ENCODE results near the gene CXCL14. TPM values are rescaled to one million over a fixed set of nuclear protein-coding genes. Genes with fewer than 3 reads are reported as not detected.

The CXCL14 gene
- total and polyA plus RNA-seq, 2 of the 4 experiments (the other 2 are of a cell fraction): not detected

- DNase-seq (no peak), ATAC-seq (ENCODE audit: low read depth) (no peak)
- intact Hi-C loops (cut with micrococcal nuclease) (no loop called here), in situ Hi-C loops (cut with MboI; ENCODE audit: low sequenced_read_pairs) (no loop called here), dilution Hi-C loops (cut with HindIII; ENCODE audit: low sequenced_read_pairs, unreplicated experiment) (no loop called here)
- Histone ChIP-seq H4K20me1 (ENCODE audit: insufficient read depth, low read length) (no peaks in the 10 kb centered on the region), H3K79me1 (ENCODE audit: low read depth in 1 of 2, low read length in 2 of 2) (no peaks in the 10 kb centered on the region), H3K9ac (ENCODE audit: low read depth, low read length) (no peak overlapping the region), H2AFZ (replicated peaks; ENCODE audit: low read length, poor library complexity) (no peak overlapping the region), H3K36me3 (ENCODE audit: control insufficient read depth, insufficient read depth, low read length) (no peaks in the 10 kb centered on the region), H3K4me3 (ENCODE audit: insufficient read depth, low read depth, low read length) (no peak overlapping the region), H3K9me3 (ENCODE audit: control insufficient read depth, insufficient read depth, low read length) (no peaks in the 10 kb centered on the region), H2BK20ac (ENCODE audit: low read depth, low read length) (no peak overlapping the region), H2BK120ac (ENCODE audit: low read depth, low read length) (no peak overlapping the region), H3K9me1 (ENCODE audit: insufficient read depth, low read length) (no peaks in the 10 kb centered on the region), H3K4me1 (ENCODE audit: control insufficient read depth, insufficient read depth, low read length) (no peaks in the 10 kb centered on the region), H3K27me3 (ENCODE audit: control insufficient read depth, insufficient read depth, low read length) (no peaks in the 10 kb centered on the region; the same call in 1 of the 2 replicates), H3K27ac (ENCODE audit: insufficient read depth, low read length) (no peak overlapping the region), H3K23ac (ENCODE audit: low read depth, low read length) (no peak overlapping the region), H2BK5ac (ENCODE audit: low read depth, low read length, poor library complexity, severe bottlenecking) (no peak overlapping the region), H3K4ac (ENCODE audit: low read depth, low read length) (no peak overlapping the region), H4K91ac (ENCODE audit: insufficient read depth, low read depth, low read length) (no peak overlapping the region), H3K4me2 (ENCODE audit: low read depth, low read length) (no peak overlapping the region), H4K5ac (ENCODE audit: low read depth, low read length) (no peak overlapping the region), H3K18ac (ENCODE audit: low read depth, low read length) (no peak overlapping the region), H3K14ac (replicated peaks; ENCODE audit: low read depth, low read length) (no peak overlapping the region), H4K8ac (ENCODE audit: low read depth in 2 of 2, low read length in 2 of 2) (no peak overlapping the region), H2BK15ac (ENCODE audit: low read depth, low read length) (no peak overlapping the region), H3K56ac (ENCODE audit: extremely low read depth, insufficient read depth, low read length) (no peak overlapping the region), H2AK9ac (replicated peaks; ENCODE audit: low read depth, low read length, poor library complexity) (no peak overlapping the region), H2AK5ac (ENCODE audit: low read depth, low read length) (no peak overlapping the region)
- TF ChIP-seq MAFK (IDR thresholded peaks at IDR 0.05; ENCODE audit: low read depth, low read length) (no peak), RCOR1 (IDR thresholded peaks at IDR 0.05; ENCODE audit: insufficient replicate concordance, low read length) (no peak), FOS (IDR thresholded peaks at IDR 0.05; ENCODE audit: low read depth, low read length) (no peak), CTCF (conservative IDR thresholded peaks at IDR 0.05; ENCODE audit: low read depth, low read length) (no peak), POLR2A (IDR thresholded peaks at IDR 0.05; ENCODE audit: low read depth, low read length) (no peak), RFX5 (IDR thresholded peaks at IDR 0.05; ENCODE audit: low read depth, low read length) (no peak), MAZ (IDR thresholded peaks at IDR 0.05; ENCODE audit: borderline replicate concordance, low read depth, low read length) (no peak), SMC3 (IDR thresholded peaks at IDR 0.05; ENCODE audit: low read depth, low read length) (no peak), USF2 (IDR thresholded peaks at IDR 0.05; ENCODE audit: low read depth, low read length) (no peak), NFE2L2 (IDR thresholded peaks at IDR 0.05; ENCODE audit: low read depth, low read length) (no peak), ELK1 (IDR thresholded peaks at IDR 0.05; ENCODE audit: borderline replicate concordance, low read depth, low read length) (no peak), CEBPB (IDR thresholded peaks at IDR 0.05; ENCODE audit: low read depth, low read length) (no peak), RAD21 (IDR thresholded peaks at IDR 0.05; ENCODE audit: low read length) (no peak), MXI1 (IDR thresholded peaks at IDR 0.05; ENCODE audit: borderline replicate concordance, low read depth, low read length) (no peak), BHLHE40 (IDR thresholded peaks at IDR 0.05; ENCODE audit: low read depth, low read length) (no peak), CHD1 (IDR thresholded peaks at IDR 0.05; ENCODE audit: low read depth, low read length) (no peak)
- BruUV-seq (replicated peaks): no TSS peak
- CTCF ChIA-PET: no interaction called here
- 83% methylated on average over 1 of the region's 3 CpGs; no CpG with 5 or more reads in 1 of the 2 experiments for WGBS, 2 experiments (ENCODE audit: extremely low coverage in 2 of 2, insufficient read length in 1 of 2)
- POLR2A ChIA-PET (ENCODE audit: unreplicated experiment): no interaction called here
Observed at GRCh38 chr5:135596788-135597187, 18.0 kb upstream of the CXCL14 start.

Measured in IMR-90 (cell line).